ENCODE results near the gene HS2ST1. TPM values are rescaled to one million over a fixed set of nuclear protein-coding genes. Genes with fewer than 3 reads are reported as not detected.
"Not testable (repeated sequence)": the region's sequence is repeated elsewhere in the genome, so short reads cannot be mapped to it uniquely, and the experiment has no call there.

HS2ST1 gene
- total RNA-seq, 1 experiment from 2014 or later: 18.3 TPM

- Histone ChIP-seq H3K9me3 (replicated peaks) (no peaks in the 10 kb centered on the region), H3K4me3 (no peak overlapping the region), H3K4me1 (replicated peaks) (no peaks in the 10 kb centered on the region), H3K36me3 (no peaks in the 10 kb centered on the region), H3K27me3 (replicated peaks) (no peaks in the 10 kb centered on the region), H3K27ac (no peak overlapping the region)
- DNase-seq (ENCODE audit: low read depth in 1 of 2, low spot score in 2 of 2): peak in 1 of 2 experiments; percentile 37
Measured at GRCh38 chr1:86965012-86965826, 50.8 kb downstream of the HS2ST1 start.

GRCh38 chr1:86965827-86966182 lies 51.4 kb downstream of the HS2ST1 start:
- Histone ChIP-seq H3K9me3 (replicated peaks) (no peaks in the 10 kb centered on the region), H3K4me3 (no peak overlapping the region), H3K36me3 (no peaks in the 10 kb centered on the region), H3K4me1 (replicated peaks) (no peaks in the 10 kb centered on the region), H3K27ac (no peak overlapping the region), H3K27me3 (replicated peaks) (no peaks in the 10 kb centered on the region)
- no peak for DNase-seq (ENCODE audit: low read depth in 1 of 2, low spot score in 2 of 2)

GRCh38 chr1:86970938-86971337 lies 56.5 kb downstream of the HS2ST1 start:
- no peaks in the 10 kb centered on the region for H3K4me1 ChIP-seq (replicated peaks)
- H3K36me3 ChIP-seq: no peaks in the 10 kb centered on the region
- no peaks in the 10 kb centered on the region for H3K27me3 ChIP-seq (replicated peaks)
- H3K27ac ChIP-seq: no peak overlapping the region
- no peaks in the 10 kb centered on the region for H3K9me3 ChIP-seq (replicated peaks)
- no peak for DNase-seq (ENCODE audit: low read depth in 1 of 2, low spot score in 2 of 2)
- no peak overlapping the region for H3K4me3 ChIP-seq

- Histone ChIP-seq H3K4me3 (no peak overlapping the region), H3K9me3 (replicated peaks) (no peaks in the 10 kb centered on the region), H3K27ac (no peak overlapping the region), H3K27me3 (replicated peaks) (no peaks in the 10 kb centered on the region), H3K36me3 (no peaks in the 10 kb centered on the region), H3K4me1 (replicated peaks) (no peaks in the 10 kb centered on the region)
- no peak for DNase-seq (ENCODE audit: low read depth in 1 of 2, low spot score in 2 of 2)
Measured at GRCh38 chr1:86971778-86972177, 57.3 kb downstream of the HS2ST1 start.

GRCh38 chr1:86972262-86972661 lies 57.8 kb downstream of the HS2ST1 start:
- no peak overlapping the region for H3K4me3 ChIP-seq
- no peak for DNase-seq (ENCODE audit: low read depth in 1 of 2, low spot score in 2 of 2)
- no peak overlapping the region for H3K27ac ChIP-seq
- H3K27me3 ChIP-seq (replicated peaks): no peaks in the 10 kb centered on the region
- no peaks in the 10 kb centered on the region for H3K36me3 ChIP-seq
- no peaks in the 10 kb centered on the region for H3K9me3 ChIP-seq (replicated peaks)
- no peaks in the 10 kb centered on the region for H3K4me1 ChIP-seq (replicated peaks)

GRCh38 chr1:86975993-86976550 lies 61.6 kb downstream of the HS2ST1 start:
- Histone ChIP-seq H3K27ac (no peak overlapping the region), H3K36me3 (no peaks in the 10 kb centered on the region)
- no peak for DNase-seq (ENCODE audit: low read depth in 1 of 2, low spot score in 2 of 2)

GRCh38 chr1:86976664-86977063 lies 62.2 kb downstream of the HS2ST1 start:
- DNase-seq (ENCODE audit: low read depth in 1 of 2, low spot score in 2 of 2): no peak
- no peaks in the 10 kb centered on the region for H3K9me3 ChIP-seq (replicated peaks)
- no peak overlapping the region for H3K27ac ChIP-seq
- no peaks in the 10 kb centered on the region for H3K27me3 ChIP-seq (replicated peaks)
- no peak overlapping the region for H3K4me3 ChIP-seq
- H3K36me3 ChIP-seq: no peaks in the 10 kb centered on the region
- no peaks in the 10 kb centered on the region for H3K4me1 ChIP-seq (replicated peaks)

More at GRCh38 chr1:86975993-86976550, 61.6 kb downstream of the HS2ST1 start:
- no peak overlapping the region for H3K4me3 ChIP-seq
- no peaks in the 10 kb centered on the region for H3K4me1 ChIP-seq (replicated peaks)
- no peaks in the 10 kb centered on the region for H3K27me3 ChIP-seq (replicated peaks)
- no peaks in the 10 kb centered on the region for H3K9me3 ChIP-seq (replicated peaks)

GRCh38 chr1:86981482-86982213 lies 67.2 kb downstream of the HS2ST1 start:
- H3K36me3 ChIP-seq: no peaks in the 10 kb centered on the region
- no peaks in the 10 kb centered on the region for H3K27me3 ChIP-seq (replicated peaks)
- H3K4me1 ChIP-seq (replicated peaks): no peaks in the 10 kb centered on the region
- H3K4me3 ChIP-seq: no peak overlapping the region
- no peak for DNase-seq (ENCODE audit: low read depth in 1 of 2, low spot score in 2 of 2)
- H3K27ac ChIP-seq: no peak overlapping the region
- H3K9me3 ChIP-seq (replicated peaks): no peaks in the 10 kb centered on the region

- not testable (repeated sequence) for H3K4me3 ChIP-seq; H3K27ac ChIP-seq; H3K4me1 ChIP-seq (replicated peaks); H3K9me3 ChIP-seq (replicated peaks); DNase-seq (ENCODE audit: low read depth in 1 of 2, low spot score in 2 of 2); H3K27me3 ChIP-seq (replicated peaks); H3K36me3 ChIP-seq
Measured at GRCh38 chr1:86983677-86984076, 69.2 kb downstream of the HS2ST1 start.

- Histone ChIP-seq H3K9me3 (replicated peaks) (no peaks in the 10 kb centered on the region), H3K4me1 (replicated peaks) (0 out of 2 replicates have a peak, but pooled peaks cover 4% of the 10 kb centered on the region), H3K27me3 (replicated peaks) (no peaks in the 10 kb centered on the region), H3K27ac (no peak overlapping the region), H3K4me3 (no peak overlapping the region), H3K36me3 (no peaks in the 10 kb centered on the region)
- DNase-seq (ENCODE audit: low read depth in 1 of 2, low spot score in 2 of 2): no peak
Measured at GRCh38 chr1:86987446-86987845, 73.0 kb downstream of the HS2ST1 start.

- DNase-seq (ENCODE audit: low read depth in 1 of 2, low spot score in 2 of 2): no peak
- H3K27ac ChIP-seq: no peak overlapping the region
- H3K27me3 ChIP-seq (replicated peaks): no peaks in the 10 kb centered on the region
- no peak overlapping the region for H3K4me3 ChIP-seq
- no peaks in the 10 kb centered on the region for H3K9me3 ChIP-seq (replicated peaks)
- H3K4me1 ChIP-seq (replicated peaks): 0 out of 2 replicates have a peak, but pooled peaks cover 4% of the 10 kb centered on the region
- H3K36me3 ChIP-seq: no peaks in the 10 kb centered on the region
Measured at GRCh38 chr1:86988835-86989234, 74.4 kb downstream of the HS2ST1 start.

- not testable (repeated sequence) for DNase-seq (ENCODE audit: low read depth in 1 of 2, low spot score in 2 of 2); H3K36me3 ChIP-seq
Measured at GRCh38 chr1:86989690-86990089, 75.3 kb downstream of the HS2ST1 start.

GRCh38 chr1:86990826-86991225 lies 76.4 kb downstream of the HS2ST1 start:
- Histone ChIP-seq H3K9me3 (replicated peaks) (no peaks in the 10 kb centered on the region), H3K4me1 (replicated peaks) (0 out of 2 replicates have a peak, but pooled peaks cover 4% of the 10 kb centered on the region), H3K4me3 (no peak overlapping the region), H3K36me3 (no peaks in the 10 kb centered on the region), H3K27ac (no peak overlapping the region), H3K27me3 (replicated peaks) (no peaks in the 10 kb centered on the region)
- no peak for DNase-seq (ENCODE audit: low read depth in 1 of 2, low spot score in 2 of 2)

More at GRCh38 chr1:86989690-86990089, 75.3 kb downstream of the HS2ST1 start:
- H3K4me3 ChIP-seq; H3K4me1 ChIP-seq (replicated peaks); H3K27ac ChIP-seq; H3K9me3 ChIP-seq (replicated peaks); H3K27me3 ChIP-seq (replicated peaks): not testable (repeated sequence)

All from SJSA1 (cell line).